Lung (tissue), 12 donors: ENCODE data around the gene CARD11. TPM values are rescaled to one million over a fixed set of nuclear protein-coding genes. Genes with fewer than 3 reads are reported as not detected.

Source experiments
- ATAC-seq: fragments of 200-7000 bp; cut with Tn5 transposase; one replicate; pipeline ENCODE4 v1.9.1; 2020; ENCODE audit warnings: moderate number of reproducible peaks; ENCODE audit not compliant: insufficient read depth, low FRiP score
- DNase-seq, 3 donors: peaks; one replicate each; pipeline ENCODE4 v3.0.0-alpha.2; 2013 to 2017
- H3K27ac ChIP-seq, 2 donors: one replicate each; pipeline ENCODE4 v1.5.1; 2013; ENCODE audit warnings: mild to moderate bottlenecking in 2 of 2, moderate library complexity in 2 of 2, control low read depth in 1 of 2, inconsistent platforms in 1 of 2, low read depth in 1 of 2, low read length in 1 of 2
- H3K27me3 ChIP-seq, 3 donors: one replicate each; pipeline ENCODE4 v1.5.1; 2013; ENCODE audit warnings: low read length in 2 of 3; ENCODE audit not compliant: control insufficient read depth in 3 of 3, insufficient read depth in 3 of 3
- H3K36me3 ChIP-seq, 4 donors: one replicate each; pipeline ENCODE4 v1.5.1; 2013; ENCODE audit warnings: low read length in 4 of 4, mild to moderate bottlenecking in 1 of 4, moderate library complexity in 1 of 4; ENCODE audit not compliant: control insufficient read depth in 4 of 4, insufficient read depth in 4 of 4
- H3K4me1 ChIP-seq, 5 donors: one replicate each; pipeline ENCODE4 v1.5.1; 2013; ENCODE audit warnings: low read length in 5 of 5, mild to moderate bottlenecking in 2 of 5, moderate library complexity in 1 of 5; ENCODE audit not compliant: control insufficient read depth in 5 of 5, insufficient read depth in 5 of 5
- H3K4me3 ChIP-seq: one replicate; pipeline ENCODE4 v1.5.1; 2013; ENCODE audit warnings: mild to moderate bottlenecking, control low read depth, moderate library complexity
- H3K9ac ChIP-seq, 2 donors: one replicate each; pipeline ENCODE4 v1.5.1; 2013; ENCODE audit warnings: low read length in 2 of 2, control low read depth in 1 of 2; ENCODE audit not compliant: insufficient read depth in 1 of 2
- H3K9me3 ChIP-seq, 4 donors: one replicate each; pipeline ENCODE4 v1.5.1; 2013; ENCODE audit warnings: low read length in 3 of 4, mild to moderate bottlenecking in 1 of 4, moderate library complexity in 1 of 4; ENCODE audit not compliant: control insufficient read depth in 4 of 4, insufficient read depth in 3 of 4
- WGBS, 2 donors: extraction: QIAGEN DNeasy Blood & Tissue Kit; methylation state at CpG; one replicate each; pipeline ENCODE4 v1.1.7; 2013; 5-methylcytosine and 5-hydroxymethylcytosine counted together
- polyA plus RNA-seq, 2 donors: library from polyadenylated mRNA; stranded (reverse); fragments of 200-250 nt; gene quantifications; one replicate each; pipeline ENCODE4 v1.2.1, GENCODE V29; 2013
- total RNA-seq, 2 donors: library from RNA; depleted of rRNA in 1 of 2; stranded (reverse); fragments of >200 nt in 1 of 2; gene quantifications; one replicate each; pipeline ENCODE4 v1.2.1, GENCODE V29; 2014 to 2021
- TF ChIP-seq, protein P1 (sequence below): IDR thresholded peaks from 2 replicates; pipeline ENCODE4 v1.5.1; 2012; ENCODE audit warnings: mild to moderate bottlenecking; ENCODE audit errors: control extremely low read depth, extremely low read depth
- donor health status: control.
- donor health status: control.
- donor health status: Bipolar disorder and iron deficiency.
- donor health status: healthy.
- donor health status: DM: yes; HTN: yes; CAD: no.

Gene CARD11
- total and polyA plus RNA-seq, 4 donors = 1.5 to 4.3 (median 3.7) TPM

DNA sequence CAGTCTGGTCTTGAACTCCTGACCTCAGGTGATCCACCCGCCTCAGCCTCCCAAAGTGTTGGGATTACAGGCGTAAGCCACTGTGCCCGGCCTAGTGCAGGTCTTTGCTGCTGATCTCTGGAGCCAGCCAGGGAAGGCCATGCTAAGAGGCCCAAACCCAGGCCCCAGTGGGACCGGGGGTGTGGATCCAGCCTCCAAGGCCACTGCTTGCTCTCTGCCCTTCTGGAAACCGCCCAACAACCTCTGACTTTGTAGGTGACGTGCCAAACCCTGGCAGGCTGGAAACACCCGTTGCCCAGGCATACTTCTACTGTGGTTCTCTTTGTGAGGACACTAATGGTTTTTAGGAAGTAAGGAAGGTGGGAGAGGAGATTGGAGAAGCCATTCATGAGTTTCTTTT lies 116.1 kb downstream of the CARD11 start:
- Histone ChIP-seq H3K4me1 (no peaks in the 10 kb centered on the region), H3K9ac (no peak overlapping the region), H3K4me3 (no peak overlapping the region), H3K36me3 (no peaks in the 10 kb centered on the region), H3K27ac (no peak overlapping the region), H3K27me3 (no peaks in the 10 kb centered on the region), H3K9me3 (peaks cover 0 to 2% (median 0%) of the 10 kb centered on the region in 4 donors)
- WGBS, 2 donors = 88 to 90% methylated on average over 7 of the region's 7 CpGs
- no peak for DNase-seq
- ATAC-seq = no peak
- TF ChIP-seq, protein P1, sequence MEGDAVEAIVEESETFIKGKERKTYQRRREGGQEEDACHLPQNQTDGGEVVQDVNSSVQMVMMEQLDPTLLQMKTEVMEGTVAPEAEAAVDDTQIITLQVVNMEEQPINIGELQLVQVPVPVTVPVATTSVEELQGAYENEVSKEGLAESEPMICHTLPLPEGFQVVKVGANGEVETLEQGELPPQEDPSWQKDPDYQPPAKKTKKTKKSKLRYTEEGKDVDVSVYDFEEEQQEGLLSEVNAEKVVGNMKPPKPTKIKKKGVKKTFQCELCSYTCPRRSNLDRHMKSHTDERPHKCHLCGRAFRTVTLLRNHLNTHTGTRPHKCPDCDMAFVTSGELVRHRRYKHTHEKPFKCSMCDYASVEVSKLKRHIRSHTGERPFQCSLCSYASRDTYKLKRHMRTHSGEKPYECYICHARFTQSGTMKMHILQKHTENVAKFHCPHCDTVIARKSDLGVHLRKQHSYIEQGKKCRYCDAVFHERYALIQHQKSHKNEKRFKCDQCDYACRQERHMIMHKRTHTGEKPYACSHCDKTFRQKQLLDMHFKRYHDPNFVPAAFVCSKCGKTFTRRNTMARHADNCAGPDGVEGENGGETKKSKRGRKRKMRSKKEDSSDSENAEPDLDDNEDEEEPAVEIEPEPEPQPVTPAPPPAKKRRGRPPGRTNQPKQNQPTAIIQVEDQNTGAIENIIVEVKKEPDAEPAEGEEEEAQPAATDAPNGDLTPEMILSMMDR = no peak

DNA sequence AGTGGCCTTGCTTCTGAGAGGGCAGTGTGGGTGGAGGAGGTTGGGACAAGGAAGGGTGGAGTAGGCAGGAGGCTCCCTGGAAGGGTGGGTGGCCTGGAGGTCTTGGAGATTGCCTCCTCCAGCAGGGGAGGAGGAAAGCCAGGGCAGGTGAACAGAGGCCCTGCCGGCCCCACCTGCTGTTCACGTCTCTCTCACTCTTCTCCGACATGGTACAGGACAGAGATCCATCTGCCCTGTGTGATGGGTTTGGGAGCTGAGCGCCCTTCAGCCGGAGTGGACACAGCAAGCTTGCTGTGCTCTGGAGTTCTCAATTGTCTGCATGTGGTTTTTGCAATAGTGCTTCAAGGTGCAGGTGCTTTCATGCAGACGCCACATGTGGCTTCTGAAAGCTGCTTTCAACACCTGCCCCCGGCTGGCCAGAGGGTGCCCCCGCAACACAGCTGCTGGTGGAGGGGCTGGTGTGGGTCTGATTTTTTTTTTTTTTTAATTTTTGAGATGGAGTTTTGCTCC lies 116.7 kb downstream of the CARD11 start:
- Histone ChIP-seq H3K4me3 (no peak overlapping the region), H3K27ac (no peak overlapping the region), H3K36me3 (no peaks in the 10 kb centered on the region), H3K4me1 (no peaks in the 10 kb centered on the region), H3K27me3 (no peaks in the 10 kb centered on the region), H3K9me3 (peaks cover 0 to 2% (median 0%) of the 10 kb centered on the region in 4 donors), H3K9ac (no peak overlapping the region)
- ATAC-seq (no peak), DNase-seq (no peak)
- 88 to 90% methylated on average over 8 of the region's 8 CpGs for WGBS, 2 donors
- TF ChIP-seq, protein P1 = no peak

DNA sequence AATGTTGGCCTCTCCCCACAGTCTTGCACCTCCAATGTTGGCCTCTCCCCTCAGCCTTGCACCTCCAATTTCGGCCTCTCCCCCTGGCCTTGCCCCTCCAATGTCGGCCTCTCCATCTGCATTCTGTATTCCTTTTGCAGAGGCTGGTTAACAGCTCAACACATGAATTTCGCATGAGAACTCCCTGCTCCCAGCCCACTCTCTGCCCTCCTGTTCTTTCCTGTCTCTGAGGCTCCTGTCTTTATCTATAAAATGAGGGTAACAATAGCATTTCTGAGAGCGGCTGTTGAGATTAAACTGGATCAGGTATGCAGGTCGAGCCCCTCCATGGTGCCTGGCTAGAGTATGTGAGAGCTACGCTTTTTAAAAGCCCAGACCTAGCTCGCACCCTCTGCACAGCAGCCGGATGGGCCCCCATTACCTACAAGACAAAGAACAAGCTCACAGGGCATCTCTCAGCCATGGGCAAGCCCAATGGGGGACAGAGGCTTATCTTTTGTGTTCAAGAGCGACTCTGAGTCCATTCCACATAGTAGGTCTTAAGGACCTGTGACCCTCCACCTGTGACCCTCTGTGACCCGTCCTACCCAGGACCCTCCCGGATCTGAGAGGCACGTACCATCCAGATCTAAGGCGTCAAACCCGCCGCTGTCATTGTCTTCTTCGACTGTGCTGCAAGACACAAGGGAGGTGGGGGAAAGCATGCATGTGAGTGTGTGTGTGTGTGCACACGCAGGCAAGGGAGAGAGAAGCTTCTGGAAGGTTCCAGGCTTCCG lies 117.4 kb downstream of the CARD11 start:
- TF ChIP-seq, protein P1 = no peak
- Histone ChIP-seq H3K4me1 (no peaks in the 10 kb centered on the region), H3K36me3 (no peaks in the 10 kb centered on the region)

More for the DNA sequence above, 117.4 kb downstream of the CARD11 start:
- Histone ChIP-seq H3K4me3 (no peak overlapping the region), H3K9me3 (peaks cover 0 to 2% (median 0%) of the 10 kb centered on the region in 4 donors), H3K27me3 (no peaks in the 10 kb centered on the region), H3K27ac (no peak overlapping the region), H3K9ac (no peak overlapping the region)
- ATAC-seq = no peak
- WGBS, 2 donors = 87 to 91% methylated on average over 18 of the region's 18 CpGs
- DNase-seq = no peak
